ENCODE results near the gene NCK2. TPM values are rescaled to one million over a fixed set of nuclear protein-coding genes. Genes with fewer than 3 reads are reported as not detected.

NCK2 gene
- total RNA-seq, 1 donor from 2014 or later: 55.2 TPM

GRCh38 chr2:105861200-105861599, 116.5 kb downstream of the NCK2 start:
- no peak overlapping the region for H3K27ac Mint-ChIP-seq (ENCODE audit: unreplicated experiment)
- H3K36me3 Mint-ChIP-seq (ENCODE audit: low read depth): peaks cover 2% of the 10 kb centered on the region
- no peak for DNase-seq (ENCODE audit: low spot score)
- no peaks in the 10 kb centered on the region for H3K9me3 Mint-ChIP-seq (ENCODE audit: low read depth)
- H3K4me1 Mint-ChIP-seq (ENCODE audit: low read depth): peaks cover 20% of the 10 kb centered on the region
- no peaks in the 10 kb centered on the region for H3K27me3 Mint-ChIP-seq (ENCODE audit: low read depth)
- no peak for TF ChIP-seq CTCF (IDR thresholded peaks at IDR 0.05)
- H3K4me3 Mint-ChIP-seq (ENCODE audit: unreplicated experiment): no peak overlapping the region

- H3K9me3 Mint-ChIP-seq (ENCODE audit: low read depth): no peaks in the 10 kb centered on the region
- H3K4me1 Mint-ChIP-seq (ENCODE audit: low read depth): peaks cover 37% of the 10 kb centered on the region
- H3K4me3 Mint-ChIP-seq (ENCODE audit: unreplicated experiment): no peak overlapping the region
- DNase-seq (ENCODE audit: low spot score): no peak
- no peak overlapping the region for H3K27ac Mint-ChIP-seq (ENCODE audit: unreplicated experiment)
- no peak for TF ChIP-seq CTCF (IDR thresholded peaks at IDR 0.05)
- no peaks in the 10 kb centered on the region for H3K27me3 Mint-ChIP-seq (ENCODE audit: low read depth)
- no peaks in the 10 kb centered on the region for H3K36me3 Mint-ChIP-seq (ENCODE audit: low read depth)
Measured at GRCh38 chr2:105862843-105863242, 118.1 kb downstream of the NCK2 start.

GRCh38 chr2:105864262-105864661, 119.5 kb downstream of the NCK2 start:
- Mint-ChIP-seq H3K4me1 (ENCODE audit: low read depth) (peaks cover 43% of the 10 kb centered on the region), H3K36me3 (ENCODE audit: low read depth) (no peaks in the 10 kb centered on the region), H3K27me3 (ENCODE audit: low read depth) (no peaks in the 10 kb centered on the region), H3K27ac (ENCODE audit: unreplicated experiment) (peak overlapping the region; percentile 69), H3K9me3 (ENCODE audit: low read depth) (no peaks in the 10 kb centered on the region), H3K4me3 (ENCODE audit: unreplicated experiment) (no peak overlapping the region)
- DNase-seq (ENCODE audit: low spot score): no peak
- TF ChIP-seq CTCF (IDR thresholded peaks at IDR 0.05): no peak

- Mint-ChIP-seq H3K9me3 (ENCODE audit: low read depth) (no peaks in the 10 kb centered on the region), H3K27me3 (ENCODE audit: low read depth) (no peaks in the 10 kb centered on the region), H3K4me3 (ENCODE audit: unreplicated experiment) (no peak overlapping the region), H3K36me3 (ENCODE audit: low read depth) (no peaks in the 10 kb centered on the region), H3K27ac (ENCODE audit: unreplicated experiment) (no peak overlapping the region), H3K4me1 (ENCODE audit: low read depth) (peaks cover 43% of the 10 kb centered on the region)
- TF ChIP-seq CTCF (IDR thresholded peaks at IDR 0.05): no peak
- DNase-seq (ENCODE audit: low spot score): no peak
Measured at GRCh38 chr2:105865222-105865913, 120.7 kb downstream of the NCK2 start.

- DNase-seq (ENCODE audit: low spot score): no peak
- H3K4me1 Mint-ChIP-seq (ENCODE audit: low read depth): peaks cover 43% of the 10 kb centered on the region
- peak overlapping the region; percentile 70 for H3K27ac Mint-ChIP-seq (ENCODE audit: unreplicated experiment)
- H3K9me3 Mint-ChIP-seq (ENCODE audit: low read depth): no peaks in the 10 kb centered on the region
- H3K27me3 Mint-ChIP-seq (ENCODE audit: low read depth): no peaks in the 10 kb centered on the region
- no peak for TF ChIP-seq CTCF (IDR thresholded peaks at IDR 0.05)
- H3K4me3 Mint-ChIP-seq (ENCODE audit: unreplicated experiment): no peak overlapping the region
- peaks cover 4% of the 10 kb centered on the region for H3K36me3 Mint-ChIP-seq (ENCODE audit: low read depth)
Measured at GRCh38 chr2:105866216-105867185, 121.8 kb downstream of the NCK2 start.
